GM19372 (cell line): Measurements from ENCODE around the gene ISG15.
"Not testable (repeated sequence)": the region's sequence is repeated elsewhere in the genome, so short reads cannot be mapped to it uniquely, and the experiment has no call there.

Source experiments
- ATAC-seq: cut with Tn5 transposase; IDR thresholded peaks from one replicate; pipeline ENCODE4 v1.9.1; 2021; ENCODE audit warnings: mild to moderate bottlenecking, low read depth, moderate library complexity; ENCODE audit not compliant: unreplicated experiment

ISG15 gene

GRCh38 chr1:1055841-1056736, 42.8 kb downstream of the ISG15 start:
- ATAC-seq: no peak

GRCh38 chr1:1057769-1058087, 44.4 kb downstream of the ISG15 start:
- ATAC-seq: not testable (repeated sequence)

- ATAC-seq: no peak
Measured at GRCh38 chr1:1058088-1058905, 45.0 kb downstream of the ISG15 start.

GRCh38 chr1:1058921-1059493, 45.7 kb downstream of the ISG15 start:
- ATAC-seq: peak; percentile 39

- ATAC-seq: peak; percentile 80
Measured at GRCh38 chr1:1059494-1060280, 46.4 kb downstream of the ISG15 start.

GRCh38 chr1:1060281-1061000, 47.1 kb downstream of the ISG15 start:
- ATAC-seq: no peak

GRCh38 chr1:1061682-1062345, 48.5 kb downstream of the ISG15 start:
- no peak for ATAC-seq

GRCh38 chr1:1062348-1063163, 49.3 kb downstream of the ISG15 start:
- no peak for ATAC-seq

GRCh38 chr1:1063261-1063944, 50.1 kb downstream of the ISG15 start:
- no peak for ATAC-seq
